VCaP (cell line): ENCODE data around the gene NXN.
"Not testable (repeated sequence)": the region's sequence is repeated elsewhere in the genome, so short reads cannot be mapped to it uniquely, and the experiment has no call there.

Experiments used
- H3K27ac ChIP-seq: fragments of 450-650 bp; 2 replicates; pipeline ENCODE4 v1.5.1; 2017
- TF ChIP-seq, protein P1 (sequence below): fragments of 450-650 bp; conservative IDR thresholded peaks from 2 replicates; pipeline ENCODE4 v1.5.1; 2017; ENCODE audit warnings: mild to moderate bottlenecking, moderate library complexity

NXN gene

DNA sequence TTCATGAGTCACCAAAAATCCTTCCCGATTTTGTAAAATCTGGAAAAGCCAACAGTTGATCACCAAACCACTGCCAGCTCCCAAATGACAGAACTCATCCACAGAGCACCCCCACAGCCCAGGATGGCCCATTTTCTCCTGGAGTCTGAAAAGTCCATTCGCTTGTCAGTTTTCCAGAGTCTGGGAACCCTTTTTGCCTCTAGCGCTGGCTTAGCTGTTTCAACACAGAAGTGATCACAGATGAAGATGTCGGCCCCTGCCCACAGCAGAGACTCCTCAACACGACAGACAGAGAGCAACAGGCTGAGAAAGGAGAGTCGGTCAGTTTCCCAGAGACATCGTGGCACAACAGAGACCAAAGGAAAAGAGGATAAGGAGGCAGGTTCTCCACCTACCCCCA, 66.4 kb downstream of the NXN start:
- H3K27ac ChIP-seq = no peak overlapping the region
- TF ChIP-seq, protein P1, sequence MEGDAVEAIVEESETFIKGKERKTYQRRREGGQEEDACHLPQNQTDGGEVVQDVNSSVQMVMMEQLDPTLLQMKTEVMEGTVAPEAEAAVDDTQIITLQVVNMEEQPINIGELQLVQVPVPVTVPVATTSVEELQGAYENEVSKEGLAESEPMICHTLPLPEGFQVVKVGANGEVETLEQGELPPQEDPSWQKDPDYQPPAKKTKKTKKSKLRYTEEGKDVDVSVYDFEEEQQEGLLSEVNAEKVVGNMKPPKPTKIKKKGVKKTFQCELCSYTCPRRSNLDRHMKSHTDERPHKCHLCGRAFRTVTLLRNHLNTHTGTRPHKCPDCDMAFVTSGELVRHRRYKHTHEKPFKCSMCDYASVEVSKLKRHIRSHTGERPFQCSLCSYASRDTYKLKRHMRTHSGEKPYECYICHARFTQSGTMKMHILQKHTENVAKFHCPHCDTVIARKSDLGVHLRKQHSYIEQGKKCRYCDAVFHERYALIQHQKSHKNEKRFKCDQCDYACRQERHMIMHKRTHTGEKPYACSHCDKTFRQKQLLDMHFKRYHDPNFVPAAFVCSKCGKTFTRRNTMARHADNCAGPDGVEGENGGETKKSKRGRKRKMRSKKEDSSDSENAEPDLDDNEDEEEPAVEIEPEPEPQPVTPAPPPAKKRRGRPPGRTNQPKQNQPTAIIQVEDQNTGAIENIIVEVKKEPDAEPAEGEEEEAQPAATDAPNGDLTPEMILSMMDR = no peak

DNA sequence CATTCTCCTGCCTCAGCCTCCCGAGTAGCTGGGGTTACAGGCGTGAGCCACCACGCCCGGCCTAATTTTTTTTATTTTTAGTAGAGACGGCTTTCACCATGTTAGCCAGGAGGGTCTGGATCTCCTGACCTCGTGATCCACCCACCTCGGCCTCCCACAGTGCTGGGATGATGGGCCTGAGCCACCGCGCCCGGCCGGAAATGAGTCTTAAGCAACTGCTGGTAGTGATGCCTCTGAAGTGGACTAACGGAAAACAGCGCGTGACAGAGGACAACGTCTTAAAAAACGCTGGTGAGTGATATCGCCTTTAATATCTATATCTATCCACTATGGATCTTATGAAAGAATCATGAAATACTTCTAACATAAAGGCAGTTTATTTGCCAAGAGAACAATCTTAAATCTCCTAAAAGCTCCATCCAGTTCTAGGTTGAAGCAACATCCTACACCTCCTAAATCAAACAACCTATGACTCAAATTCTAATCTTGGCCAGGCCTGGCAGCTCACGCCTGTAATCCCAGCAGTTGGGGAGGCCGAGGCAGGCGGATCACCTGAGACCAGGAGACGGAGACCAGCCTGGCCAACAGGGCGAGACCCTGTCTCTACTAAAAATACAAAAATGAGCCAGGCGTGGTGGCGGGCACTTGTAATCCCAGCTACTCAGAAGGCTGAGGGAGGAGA, 69.8 kb downstream of the NXN start:
- TF ChIP-seq, protein P1 = no peak
- H3K27ac ChIP-seq = no peak overlapping the region

DNA sequence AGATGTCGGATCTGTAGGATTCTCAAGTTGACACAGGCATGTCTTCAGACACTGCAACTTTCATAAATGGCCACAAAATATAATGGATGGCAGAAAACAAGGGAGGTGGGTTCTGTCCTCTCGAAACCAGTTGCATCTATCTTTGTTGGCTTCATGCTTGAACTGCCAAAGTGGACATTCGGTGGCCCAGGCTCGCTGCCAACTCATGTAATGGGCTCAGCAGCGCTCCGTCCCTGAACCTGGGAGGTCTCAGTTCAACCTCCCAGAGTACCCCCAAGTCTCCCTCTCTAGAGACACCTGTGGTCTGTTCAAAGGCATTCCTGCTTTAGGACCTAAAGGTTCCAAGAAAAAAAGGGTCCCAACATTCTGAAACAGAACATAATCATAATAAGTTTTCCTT, 71.9 kb downstream of the NXN start:
- no peak overlapping the region for H3K27ac ChIP-seq
- TF ChIP-seq, protein P1 = no peak

- not testable (repeated sequence) for H3K27ac ChIP-seq
These were observed 73.9 kb downstream of the NXN start for GRCh38 chr17:905708-906107.

- no peak overlapping the region for H3K27ac ChIP-seq
- TF ChIP-seq, protein P1 = no peak
These were observed 75.7 kb downstream of the NXN start for GRCh38 chr17:903691-904481.

GRCh38 chr17:902463-902862, 77.1 kb downstream of the NXN start:
- no peak overlapping the region for H3K27ac ChIP-seq
- TF ChIP-seq, protein P1 = no peak

DNA sequence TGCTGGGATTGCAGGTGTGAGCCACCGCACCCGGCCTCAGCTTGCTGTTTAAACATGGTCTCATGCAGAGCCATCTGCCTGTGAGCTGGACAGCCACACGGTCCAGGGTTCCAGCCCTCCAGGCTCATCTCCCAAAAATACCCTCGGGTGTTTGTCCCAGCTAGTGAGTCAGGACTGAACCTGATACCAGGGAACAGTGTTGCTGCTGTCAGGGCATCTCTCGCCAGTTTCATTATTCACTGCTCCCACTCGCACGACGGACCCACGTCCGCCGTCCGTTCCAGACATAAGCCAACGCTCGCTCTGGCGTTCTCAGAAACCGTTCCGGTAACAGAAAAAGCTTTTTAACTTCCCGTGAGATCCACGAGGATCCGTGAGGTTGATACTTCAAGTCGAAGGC, 77.6 kb downstream of the NXN start:
- TF ChIP-seq, protein P1 = no peak
- no peak overlapping the region for H3K27ac ChIP-seq
